Transverse colon (tissue), 4 donors: ENCODE measurements around the gene FSTL5. TPM values are rescaled to one million over a fixed set of nuclear protein-coding genes. Genes with fewer than 3 reads are reported as not detected.

Experiments used
- DNase-seq: peaks from one replicate; pipeline ENCODE4 v3.0.0-alpha.2; 2019
- H3K27ac ChIP-seq, 4 donors: fragments of 200-600 bp; sonication (generic); 2 replicates each; pipeline ENCODE4 v1.5.1; 2016 to 2018; ENCODE audit warnings: inconsistent platforms in 4 of 4
- H3K27me3 ChIP-seq: fragments of 200-600 bp; sonication (generic); 2 replicates; pipeline ENCODE4 v1.5.1; 2017; ENCODE audit warnings: inconsistent platforms
- H3K36me3 ChIP-seq, 4 donors: fragments of 200-600 bp; sonication (generic); 2 replicates each; pipeline ENCODE4 v1.5.1; 2017 to 2019; ENCODE audit warnings: inconsistent platforms in 4 of 4
- H3K4me1 ChIP-seq, 4 donors: fragments of 200-600 bp; sonication (generic); 2 replicates each; pipeline ENCODE4 v1.5.1; 2017 to 2020; ENCODE audit warnings: inconsistent platforms in 4 of 4
- H3K4me3 ChIP-seq, 4 donors: fragments of 200-600 bp; sonication (generic); 1 replicate in 1 of 4; 2 replicates in 3 of 4; pipeline versions ENCODE4 v1.5.1 to v1.6.1; 2017 to 2019; ENCODE audit warnings: inconsistent platforms in 4 of 4
- H3K9me3 ChIP-seq, 2 donors: fragments of 200-600 bp; sonication (generic); 2 replicates each; pipeline ENCODE4 v1.5.1; 2017 to 2019; ENCODE audit warnings: inconsistent platforms in 2 of 2
- CTCF ChIP-seq, 5 experiments: fragments of 200-600 bp in 3 of 5; fragments of 450-650 bp in 2 of 5; sonication (generic) in 3 of 5; IDR thresholded peaks; 1 replicate in 2 of 5; 2 replicates in 3 of 5; pipeline ENCODE4 v1.5.1; 2016 to 2017; ENCODE audit warnings: antibody characterized with exemption in 5 of 5, inconsistent platforms in 3 of 5, mild to moderate bottlenecking in 2 of 5, moderate library complexity in 1 of 5
- EP300 ChIP-seq: sonication (generic); formaldehyde crosslinking; IDR thresholded peaks from one replicate; pipeline ENCODE4 v1.6.1; 2017; ENCODE audit warnings: antibody characterized with exemption, low read depth
- POLR2A ChIP-seq: fragments of 450-650 bp; IDR thresholded peaks from one replicate; pipeline ENCODE4 v1.6.1; 2016; ENCODE audit warnings: antibody characterized with exemption, mild to moderate bottlenecking, moderate library complexity
- POLR2AphosphoS5 ChIP-seq, 3 donors: sonication (generic); formaldehyde crosslinking; IDR thresholded peaks; one replicate each; pipeline ENCODE4 v1.6.1; 2016; ENCODE audit warnings: antibody characterized with exemption in 3 of 3
- WGBS, 2 donors: methylation state at CpG; one replicate each; pipeline ENCODE4 v1.1.5; 2018; ENCODE audit warnings: low coverage in 1 of 2; 5-methylcytosine and 5-hydroxymethylcytosine counted together
- in situ Hi-C, 4 donors: fragments of 200-750 bp; cut with MboI; loops; one replicate each; pipeline versions ENCODE4 v1.15.0 to v1.15.1; 2017; ENCODE audit warnings: low sequenced_read_pairs in 3 of 4, low pct_ligation_motif_present in 1 of 4, low pct_unique_long_range_greater_than_20kb in 1 of 4
- intact Hi-C: fragments of 100-400 bp; cut with DNase I; formaldehyde crosslinking; loops from one replicate; pipeline ENCODE4 v1.15.1; 2023; ENCODE audit warnings: low total_unique reads
- total RNA-seq, 4 donors: library from RNA; depleted of rRNA; stranded (reverse); fragments of >200 nt; gene quantifications; one replicate each; pipeline ENCODE4 v1.1.0, GENCODE V29; 2016

FSTL5 gene
- total RNA-seq, 4 donors from 2014 or later = 0.14 to 0.16 TPM; not detected in 2

GRCh38 chr4:161657616-161658015 is 506.2 kb downstream of the FSTL5 start:
- Histone ChIP-seq H3K9me3 (no peaks in the 10 kb centered on the region), H3K36me3 (no peaks in the 10 kb centered on the region), H3K27me3 (no peaks in the 10 kb centered on the region), H3K4me3 (no peak overlapping the region), H3K4me1 (no peaks in the 10 kb centered on the region), H3K27ac (no peak overlapping the region)
- no peak for DNase-seq
- WGBS, 2 donors = 61 to 69% methylated on average over 3 of the region's 3 CpGs
- TF ChIP-seq POLR2A (no peak), CTCF (IDR thresholded peaks at IDR 0.05) (no peak), POLR2AphosphoS5 (IDR thresholded peaks at IDR 0.05) (no peak), EP300 (no peak)
- in situ Hi-C loops (no loop called here), intact Hi-C loops (no loop called here)

- no peaks in the 10 kb centered on the region for H3K9me3 ChIP-seq
- intact Hi-C loops = no loop called here
- H3K27ac ChIP-seq = no peak overlapping the region
- in situ Hi-C loops = no loop called here
- H3K36me3 ChIP-seq = no peaks in the 10 kb centered on the region
- no peak for DNase-seq
- TF ChIP-seq EP300 (no peak), CTCF (IDR thresholded peaks at IDR 0.05) (no peak), POLR2AphosphoS5 (IDR thresholded peaks at IDR 0.05) (no peak), POLR2A (no peak)
- H3K4me3 ChIP-seq = no peak overlapping the region
- no peaks in the 10 kb centered on the region for H3K27me3 ChIP-seq
- H3K4me1 ChIP-seq = no peaks in the 10 kb centered on the region
- 46 to 70% methylated on average over 3 of the region's 3 CpGs for WGBS, 2 donors
Measured at GRCh38 chr4:161656594-161656993, 507.2 kb downstream of the FSTL5 start.

GRCh38 chr4:161655148-161655547 is 508.7 kb downstream of the FSTL5 start:
- in situ Hi-C loops = no loop called here
- Histone ChIP-seq H3K27me3 (no peaks in the 10 kb centered on the region), H3K36me3 (no peaks in the 10 kb centered on the region), H3K9me3 (no peaks in the 10 kb centered on the region), H3K4me1 (no peaks in the 10 kb centered on the region), H3K4me3 (no peak overlapping the region), H3K27ac (no peak overlapping the region)
- 63 to 91% methylated on average over 2 of the region's 2 CpGs for WGBS, 2 donors
- no peak for TF ChIP-seq CTCF (IDR thresholded peaks at IDR 0.05)
- no peak for TF ChIP-seq POLR2A
- no peak for TF ChIP-seq EP300
- no peak for TF ChIP-seq POLR2AphosphoS5 (IDR thresholded peaks at IDR 0.05)
- no peak for DNase-seq
- intact Hi-C loops = no loop called here

GRCh38 chr4:161653697-161654096 is 510.1 kb downstream of the FSTL5 start:
- DNase-seq = no peak
- no peaks in the 10 kb centered on the region for H3K36me3 ChIP-seq
- intact Hi-C loops (no loop called here), in situ Hi-C loops (no loop called here)
- TF ChIP-seq POLR2AphosphoS5 (IDR thresholded peaks at IDR 0.05) (no peak), EP300 (no peak), CTCF (IDR thresholded peaks at IDR 0.05) (no peak), POLR2A (no peak)
- H3K4me1 ChIP-seq = no peaks in the 10 kb centered on the region
- 88 to 95% methylated on average over 1 of the region's 1 CpG for WGBS, 2 donors
- H3K27me3 ChIP-seq = no peaks in the 10 kb centered on the region
- H3K4me3 ChIP-seq = no peak overlapping the region
- no peak overlapping the region for H3K27ac ChIP-seq
- no peaks in the 10 kb centered on the region for H3K9me3 ChIP-seq
